ENCODE measurements around the gene TMEM203. TPM values are rescaled to one million over a fixed set of nuclear protein-coding genes. Genes with fewer than 3 reads are reported as not detected.
A peak's percentile ranks its signal among the peaks of the same experiment; 100 is the strongest.

TMEM203 gene
- total RNA-seq, 1 experiment from 2014 or later, result 38.8 TPM

GRCh38 chr9:137219757-137220316 lies 14.4 kb upstream of the TMEM203 start:
- DNase-seq (ENCODE audit: extremely low read depth, low read depth), result no peak

- peak; percentile 62 for DNase-seq (ENCODE audit: extremely low read depth, low read depth)
These were observed 13.4 kb upstream of the TMEM203 start for GRCh38 chr9:137218754-137219271.

- DNase-seq (ENCODE audit: extremely low read depth, low read depth), result no peak
These were observed 12.8 kb upstream of the TMEM203 start for GRCh38 chr9:137218212-137218753.

GRCh38 chr9:137217276-137218211 lies 12.1 kb upstream of the TMEM203 start:
- peak; percentile 61 for DNase-seq (ENCODE audit: extremely low read depth, low read depth)

- DNase-seq (ENCODE audit: extremely low read depth, low read depth), result no peak
These were observed 10.9 kb upstream of the TMEM203 start for GRCh38 chr9:137216188-137216965.

- DNase-seq (ENCODE audit: extremely low read depth, low read depth), result no peak
These were observed 9.9 kb upstream of the TMEM203 start for GRCh38 chr9:137215196-137215986.

GRCh38 chr9:137214620-137215019 lies 9.2 kb upstream of the TMEM203 start:
- no peak for DNase-seq (ENCODE audit: extremely low read depth, low read depth)

GRCh38 chr9:137213160-137214060 lies 8.0 kb upstream of the TMEM203 start:
- DNase-seq (ENCODE audit: extremely low read depth, low read depth), result no peak

GRCh38 chr9:137212520-137212919 lies 7.1 kb upstream of the TMEM203 start:
- DNase-seq (ENCODE audit: extremely low read depth, low read depth), result no peak

GRCh38 chr9:137211532-137211931 lies 6.1 kb upstream of the TMEM203 start:
- DNase-seq (ENCODE audit: extremely low read depth, low read depth), result no peak

GRCh38 chr9:137206602-137207001 lies 1.2 kb upstream of the TMEM203 start:
- DNase-seq (ENCODE audit: extremely low read depth, low read depth), result no peak

- no peak for DNase-seq (ENCODE audit: extremely low read depth, low read depth)
These were observed 720 bp downstream of the TMEM203 start for GRCh38 chr9:137204731-137205125.

- DNase-seq (ENCODE audit: extremely low read depth, low read depth), result no peak
These were observed 2.5 kb downstream of the TMEM203 start for GRCh38 chr9:137202966-137203365.

GRCh38 chr9:137201205-137201868 lies 4.1 kb downstream of the TMEM203 start:
- DNase-seq (ENCODE audit: extremely low read depth, low read depth), result no peak

- peak; percentile 99 for DNase-seq (ENCODE audit: extremely low read depth, low read depth)
These were observed 4.9 kb downstream of the TMEM203 start, which contains the start of gene TPRN for GRCh38 chr9:137200311-137201204. TPRN (minus strand) TSS chr9:137200741; CDS start chr9:137200711, 30 bp downstream.

- no peak for DNase-seq (ENCODE audit: extremely low read depth, low read depth)
These were observed 5.9 kb downstream of the TMEM203 start for GRCh38 chr9:137199411-137200121.

- no peak for DNase-seq (ENCODE audit: extremely low read depth, low read depth)
These were observed 6.6 kb downstream of the TMEM203 start for GRCh38 chr9:137198902-137199283.
